GM12878 (cell line): Measurements from ENCODE around the gene EBLN2. TPM values are rescaled to one million over a fixed set of nuclear protein-coding genes. Genes with fewer than 3 reads are reported as not detected.

ENCODE experiments used
- ATAC-seq: fragments of 200-7000 bp; cut with Tn5 transposase; 3 replicates; pipeline ENCODE4 v1.9.1; 2020; ENCODE audit warnings: mild to moderate bottlenecking, moderate library complexity
- BruUV-seq: library from RNA; stranded (reverse); fragments of 400-500 nt; replicated peaks from 2 replicates; lab custom pipeline; 2021; lab: Mats Ljungman, UMichigan
- CTCF ChIA-PET: fragments of 300-600 bp; sonication (Branson Sonifier 250); formaldehyde crosslinking; extraction: SDS; loops from one replicate; lab custom pipeline; 2021; ENCODE audit warnings: inconsistent platforms; lab: Yijun Ruan, JAX
- POLR2A ChIA-PET: fragments of 350-600 bp; formaldehyde crosslinking; extraction: SDS; loops from one replicate; lab custom pipeline; 2021; ENCODE audit warnings: inconsistent platforms; lab: Charles Lee
- RAD21 ChIA-PET: fragments of 300-600 bp; sonication (Branson Sonifier 250); formaldehyde crosslinking; loops from one replicate; lab custom pipeline; 2023; ENCODE audit warnings: antibody characterized with exemption; ENCODE audit not compliant: unreplicated experiment; lab: Charles Lee
- SMC1A ChIA-PET: fragments of 300-600 bp; sonication (Branson Sonifier 250); formaldehyde crosslinking; loops from one replicate; lab custom pipeline; 2023; ENCODE audit not compliant: unreplicated experiment, uncharacterized antibody; lab: Charles Lee
- DNase-seq: peaks from one replicate; pipeline ENCODE4 v3.0.0-alpha.2; 2011; ENCODE audit warnings: low read depth, low spot score
- FAIRE-seq: peaks from 3 replicates; lab custom pipeline; 2011; peaks lifted over from hg19 to GRCh38; lab: Jason Lieb, UNC
- H2AFZ ChIP-seq: 2 replicates; pipeline ENCODE4 v1.6.0; 2011; ENCODE audit warnings: low read depth, low read length, control low read depth; ENCODE audit not compliant: control insufficient read depth
- H3K27ac ChIP-seq: 2 replicates; pipeline ENCODE4 v1.5.1; 2011; ENCODE audit warnings: control low read depth; ENCODE audit not compliant: control insufficient read depth, insufficient read depth
- H3K27me3 ChIP-seq, 2 experiments: replicated peaks in 1 of 2; 2 replicates each; pipeline versions ENCODE4 v1.6.0 to v1.6.1; 2011; ENCODE audit warnings: low read length in 1 of 2; ENCODE audit not compliant: control insufficient read depth in 2 of 2, insufficient read depth in 2 of 2
- H3K36me3 ChIP-seq, 2 experiments: 2 replicates each; pipeline ENCODE4 v1.5.1; 2011; ENCODE audit warnings: low read length in 1 of 2; ENCODE audit not compliant: control insufficient read depth in 2 of 2, insufficient read depth in 2 of 2
- H3K4me1 ChIP-seq: 2 replicates; pipeline ENCODE4 v1.6.1; 2011; ENCODE audit warnings: mild to moderate bottlenecking, low read length, moderate library complexity, mixed read lengths; ENCODE audit not compliant: control insufficient read depth, insufficient read depth
- H3K4me2 ChIP-seq: 2 replicates; pipeline ENCODE4 v1.6.0; 2011; ENCODE audit warnings: control low read depth; ENCODE audit not compliant: control insufficient read depth, insufficient read depth
- H3K4me3 ChIP-seq: fragments of 200-600 bp; sonication (generic); 2 replicates; pipeline ENCODE4 v1.5.1; 2016
- H3K79me2 ChIP-seq: 2 replicates; pipeline ENCODE4 v1.6.0; 2011; ENCODE audit warnings: low read length; ENCODE audit not compliant: control insufficient read depth, insufficient read depth
- H3K9ac ChIP-seq: 2 replicates; pipeline ENCODE4 v1.8.0; 2011; ENCODE audit warnings: low read length, control low read depth, mixed read lengths; ENCODE audit not compliant: control insufficient read depth, insufficient read depth
- H3K9me3 ChIP-seq: replicated peaks from 3 replicates; pipeline ENCODE4 v1.5.1; 2011; ENCODE audit warnings: mild to moderate bottlenecking, low read length; ENCODE audit not compliant: control insufficient read depth, insufficient read depth
- H4K20me1 ChIP-seq: 2 replicates; pipeline ENCODE4 v1.6.0; 2011; ENCODE audit not compliant: control insufficient read depth, insufficient read depth
- BMI1 ChIP-seq: fragments of 450-650 bp; IDR thresholded peaks from 2 replicates; pipeline ENCODE4 v1.6.1; 2016; ENCODE audit warnings: mild to moderate bottlenecking, moderate library complexity, borderline replicate concordance
- CHD1 ChIP-seq: IDR thresholded peaks from 2 replicates; pipeline ENCODE4 v1.6.1; 2012; ENCODE audit warnings: low read depth, low read length, improper control_type of control experiment
- KLF5 ChIP-seq: fragments of 450-650 bp; IDR thresholded peaks from 2 replicates; pipeline ENCODE4 v1.6.1; 2014; ENCODE audit warnings: mild to moderate bottlenecking; ENCODE audit not compliant: partially characterized antibody
- MTA3 ChIP-seq: IDR thresholded peaks from 2 replicates; pipeline ENCODE4 v1.6.1; 2012; ENCODE audit warnings: low read length, inconsistent platforms, borderline replicate concordance
- MYB ChIP-seq: fragments of 150-350 bp; IDR thresholded peaks from 2 replicates; pipeline ENCODE4 v1.6.1; 2014; ENCODE audit warnings: mild to moderate bottlenecking, low read depth, low read length, borderline replicate concordance
- MYC ChIP-seq: IDR thresholded peaks from 2 replicates; pipeline ENCODE4 v1.6.1; 2011; ENCODE audit warnings: mild to moderate bottlenecking, low read length, moderate library complexity, inconsistent platforms; ENCODE audit not compliant: insufficient read depth, insufficient replicate concordance, insufficient read length, severe bottlenecking
- NFYA ChIP-seq: IDR thresholded peaks from 2 replicates; pipeline ENCODE4 v1.6.1; 2011; ENCODE audit warnings: low read depth, mild to moderate bottlenecking, low read length, improper control_type of control experiment, borderline replicate concordance
- NR2C1 ChIP-seq: fragments of 450-650 bp; IDR thresholded peaks from 2 replicates; pipeline ENCODE4 v1.6.1; 2017; ENCODE audit warnings: antibody characterized with exemption, mild to moderate bottlenecking, moderate library complexity
- NR2C2 ChIP-seq: IDR thresholded peaks from 2 replicates; pipeline ENCODE4 v1.6.1; 2011; ENCODE audit warnings: borderline replicate concordance, low read depth; ENCODE audit not compliant: control insufficient read depth, insufficient read length
- PAX8 ChIP-seq: fragments of 450-650 bp; IDR thresholded peaks from 2 replicates; pipeline ENCODE4 v1.6.1; 2017; ENCODE audit warnings: mild to moderate bottlenecking, moderate library complexity
- RELA ChIP-seq: fragments of 450-650 bp; IDR thresholded peaks from 2 replicates; pipeline ENCODE4 v1.8.0; 2014; ENCODE audit warnings: borderline replicate concordance; ENCODE audit not compliant: partially characterized antibody
- STAT1 ChIP-seq: fragments of 450-650 bp; conservative IDR thresholded peaks from 2 replicates; pipeline ENCODE4 v1.6.1; 2014; ENCODE audit warnings: antibody characterized with exemption, mild to moderate bottlenecking
- WGBS: methylation state at CpG from one replicate; pipeline ENCODE4 v1.1.6; 2016; ENCODE audit warnings: low lambda C conversion rate; ENCODE audit not compliant: insufficient replicate concordance, insufficient coverage; ENCODE audit errors: missing lambda C conversion rate; 5-methylcytosine and 5-hydroxymethylcytosine counted together
- in situ Hi-C: fragments of 300-500 bp; cut with MboI; formaldehyde crosslinking; loops from 9 replicates; pipeline ENCODE4 v1.14.3; 2018; ENCODE audit warnings: mixed read lengths
- intact Hi-C: fragments of 100-400 bp; cut with micrococcal nuclease; formaldehyde crosslinking; loops from one replicate; pipeline ENCODE4 v1.14.2; 2022; ENCODE audit not compliant: unreplicated experiment
- polyA plus RNA-seq, 11 experiments: library from polyadenylated mRNA; depleted of rRNA in 4 of 11; unstranded in 6 of 11; stranded (reverse) in 5 of 11; fragments of >200 nt; fragmentation: Nextera tagmentation in 4 of 11; fragmentation: Illumina TruSeq in 1 of 11; extraction: Ambion mirVana in 4 of 11; extraction: Trizol in 1 of 11; gene quantifications; 1 replicate in 1 of 11; 2 replicates in 10 of 11; pipeline versions ENCODE4 v1.2.1 to v1.2.3, GENCODE V29; 2011 to 2016; ENCODE audit warnings: inconsistent platforms in 2 of 11, missing spikeins in 2 of 11, low read depth in 1 of 11
- total RNA-seq, 4 experiments: library from RNA; depleted of rRNA in 3 of 4; stranded (reverse); fragments of >200 nt in 3 of 4; fragmentation: Illumina TruSeq in 1 of 4; extraction: Trizol in 1 of 4; gene quantifications; 2 replicates each; pipeline versions ENCODE4 v1.2.1 to v1.2.3, GENCODE V29; 2013 to 2021
- TF ChIP-seq, protein P1 (sequence below), 3 experiments: IDR thresholded peaks in 2 of 3; conservative IDR thresholded peaks in 1 of 3; 2 replicates each; pipeline ENCODE4 v1.5.1; 2011; ENCODE audit warnings: low read depth in 3 of 3, low read length in 3 of 3, mild to moderate bottlenecking in 3 of 3, control low read depth in 2 of 3, moderate library complexity in 2 of 3, inconsistent platforms in 1 of 3, mixed read lengths in 1 of 3; ENCODE audit not compliant: control insufficient read depth in 2 of 3, insufficient read depth in 1 of 3; ENCODE audit errors: extremely low read depth in 1 of 3
- TF ChIP-seq, protein P2 (sequence below): fragments of 450-650 bp; IDR thresholded peaks from 2 replicates; pipeline ENCODE4 v1.6.1; 2017; ENCODE audit warnings: mild to moderate bottlenecking
- TF ChIP-seq, protein P3 (sequence below): fragments of 150-350 bp; IDR thresholded peaks from 2 replicates; pipeline ENCODE4 v1.6.1; 2016; ENCODE audit warnings: low read depth, low read length

EBLN2 gene
- total and polyA plus RNA-seq, 10 of the 15 experiments (the other 5 are each of a cell fraction or from before 2014, with no cell fraction given), result 0.84 to 6.8 (median 3.6) TPM

DNA sequence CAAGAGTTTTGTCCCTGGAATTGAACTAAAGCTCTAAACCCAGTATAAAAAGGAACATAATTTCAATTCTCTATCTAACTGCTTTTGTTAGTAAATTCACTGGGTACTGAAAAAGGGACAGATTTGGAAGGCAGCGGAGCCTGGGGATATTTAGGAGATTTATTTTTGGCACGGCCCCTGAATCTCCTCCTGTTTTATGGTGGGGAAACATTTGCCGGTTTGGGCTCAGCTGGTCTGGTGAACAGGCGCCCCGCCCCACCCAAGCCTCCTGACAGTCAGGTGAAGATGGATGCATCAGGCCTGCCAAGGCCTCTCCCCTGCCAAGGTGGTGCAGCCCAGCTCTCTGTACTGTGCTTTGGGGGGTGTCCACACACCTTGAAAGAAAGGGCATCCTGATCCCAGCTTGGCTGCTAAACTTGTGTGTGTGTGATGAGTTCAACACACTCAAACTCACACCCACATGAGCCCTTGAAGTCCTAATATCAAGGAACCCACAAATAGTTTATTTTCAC lies 46.3 kb downstream of the EBLN2 start:
- 40% methylated on average over 5 of the region's 5 CpGs for WGBS
- RAD21 ChIA-PET, result no interaction called here
- no peak overlapping the region for H2AFZ ChIP-seq
- intact Hi-C loops, result no loop called here
- POLR2A ChIA-PET, result no interaction called here
- H3K27me3 ChIP-seq, result no peaks in the 10 kb centered on the region; a peak in 1 of 4 replicates
- no peaks in the 10 kb centered on the region for H3K9me3 ChIP-seq
- H4K20me1 ChIP-seq, result no peaks in the 10 kb centered on the region
- CTCF ChIA-PET, result interaction anchor here (0.6 to 1.0 kb wide), 3 partner anchors 61 to 477 kb away, joined by 3 to 5 read pairs (median 3); no protein-coding TSS in a partner anchor
- no peak overlapping the region for H3K27ac ChIP-seq
- H3K4me3 ChIP-seq, result no peak overlapping the region
- FAIRE-seq (no peak), ATAC-seq (no peak), DNase-seq (no peak)
- SMC1A ChIA-PET, result interaction anchor here (0.9 kb wide), 1 partner anchor 400 kb away, joined by 3 read pairs; no protein-coding TSS in a partner anchor
- H3K79me2 ChIP-seq, result no peaks in the 10 kb centered on the region
- H3K36me3 ChIP-seq, result no peaks in the 10 kb centered on the region
- no peak overlapping the region for H3K4me2 ChIP-seq
- H3K4me1 ChIP-seq, result no peaks in the 10 kb centered on the region
- BruUV-seq, result no TSS peak
- no peak overlapping the region for H3K9ac ChIP-seq
- in situ Hi-C loops, result no loop called here
- TF ChIP-seq NR2C2 (no peak), MYC (no peak), MTA3 (no peak), STAT1 (no peak), BMI1 (no peak), NFYA (no peak), KLF5 (no peak), MYB (no peak), PAX8 (no peak), CHD1 (no peak), NR2C1 (no peak), RELA (no peak)
- TF ChIP-seq, protein P1, sequence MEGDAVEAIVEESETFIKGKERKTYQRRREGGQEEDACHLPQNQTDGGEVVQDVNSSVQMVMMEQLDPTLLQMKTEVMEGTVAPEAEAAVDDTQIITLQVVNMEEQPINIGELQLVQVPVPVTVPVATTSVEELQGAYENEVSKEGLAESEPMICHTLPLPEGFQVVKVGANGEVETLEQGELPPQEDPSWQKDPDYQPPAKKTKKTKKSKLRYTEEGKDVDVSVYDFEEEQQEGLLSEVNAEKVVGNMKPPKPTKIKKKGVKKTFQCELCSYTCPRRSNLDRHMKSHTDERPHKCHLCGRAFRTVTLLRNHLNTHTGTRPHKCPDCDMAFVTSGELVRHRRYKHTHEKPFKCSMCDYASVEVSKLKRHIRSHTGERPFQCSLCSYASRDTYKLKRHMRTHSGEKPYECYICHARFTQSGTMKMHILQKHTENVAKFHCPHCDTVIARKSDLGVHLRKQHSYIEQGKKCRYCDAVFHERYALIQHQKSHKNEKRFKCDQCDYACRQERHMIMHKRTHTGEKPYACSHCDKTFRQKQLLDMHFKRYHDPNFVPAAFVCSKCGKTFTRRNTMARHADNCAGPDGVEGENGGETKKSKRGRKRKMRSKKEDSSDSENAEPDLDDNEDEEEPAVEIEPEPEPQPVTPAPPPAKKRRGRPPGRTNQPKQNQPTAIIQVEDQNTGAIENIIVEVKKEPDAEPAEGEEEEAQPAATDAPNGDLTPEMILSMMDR (IDR thresholded peaks at IDR 0.05 in 2 of 3, conservative IDR thresholded peaks at IDR 0.05 in 1 of 3; ENCODE audit: control insufficient read depth in 2 of 3, extremely low read depth in 1 of 3, insufficient read depth in 1 of 3, low read depth in 3 of 3, low read length in 3 of 3), result no peak
- TF ChIP-seq, protein P2, sequence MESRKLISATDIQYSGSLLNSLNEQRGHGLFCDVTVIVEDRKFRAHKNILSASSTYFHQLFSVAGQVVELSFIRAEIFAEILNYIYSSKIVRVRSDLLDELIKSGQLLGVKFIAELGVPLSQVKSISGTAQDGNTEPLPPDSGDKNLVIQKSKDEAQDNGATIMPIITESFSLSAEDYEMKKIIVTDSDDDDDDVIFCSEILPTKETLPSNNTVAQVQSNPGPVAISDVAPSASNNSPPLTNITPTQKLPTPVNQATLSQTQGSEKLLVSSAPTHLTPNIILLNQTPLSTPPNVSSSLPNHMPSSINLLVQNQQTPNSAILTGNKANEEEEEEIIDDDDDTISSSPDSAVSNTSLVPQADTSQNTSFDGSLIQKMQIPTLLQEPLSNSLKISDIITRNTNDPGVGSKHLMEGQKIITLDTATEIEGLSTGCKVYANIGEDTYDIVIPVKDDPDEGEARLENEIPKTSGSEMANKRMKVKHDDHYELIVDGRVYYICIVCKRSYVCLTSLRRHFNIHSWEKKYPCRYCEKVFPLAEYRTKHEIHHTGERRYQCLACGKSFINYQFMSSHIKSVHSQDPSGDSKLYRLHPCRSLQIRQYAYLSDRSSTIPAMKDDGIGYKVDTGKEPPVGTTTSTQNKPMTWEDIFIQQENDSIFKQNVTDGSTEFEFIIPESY, result no peak
- TF ChIP-seq, protein P3, sequence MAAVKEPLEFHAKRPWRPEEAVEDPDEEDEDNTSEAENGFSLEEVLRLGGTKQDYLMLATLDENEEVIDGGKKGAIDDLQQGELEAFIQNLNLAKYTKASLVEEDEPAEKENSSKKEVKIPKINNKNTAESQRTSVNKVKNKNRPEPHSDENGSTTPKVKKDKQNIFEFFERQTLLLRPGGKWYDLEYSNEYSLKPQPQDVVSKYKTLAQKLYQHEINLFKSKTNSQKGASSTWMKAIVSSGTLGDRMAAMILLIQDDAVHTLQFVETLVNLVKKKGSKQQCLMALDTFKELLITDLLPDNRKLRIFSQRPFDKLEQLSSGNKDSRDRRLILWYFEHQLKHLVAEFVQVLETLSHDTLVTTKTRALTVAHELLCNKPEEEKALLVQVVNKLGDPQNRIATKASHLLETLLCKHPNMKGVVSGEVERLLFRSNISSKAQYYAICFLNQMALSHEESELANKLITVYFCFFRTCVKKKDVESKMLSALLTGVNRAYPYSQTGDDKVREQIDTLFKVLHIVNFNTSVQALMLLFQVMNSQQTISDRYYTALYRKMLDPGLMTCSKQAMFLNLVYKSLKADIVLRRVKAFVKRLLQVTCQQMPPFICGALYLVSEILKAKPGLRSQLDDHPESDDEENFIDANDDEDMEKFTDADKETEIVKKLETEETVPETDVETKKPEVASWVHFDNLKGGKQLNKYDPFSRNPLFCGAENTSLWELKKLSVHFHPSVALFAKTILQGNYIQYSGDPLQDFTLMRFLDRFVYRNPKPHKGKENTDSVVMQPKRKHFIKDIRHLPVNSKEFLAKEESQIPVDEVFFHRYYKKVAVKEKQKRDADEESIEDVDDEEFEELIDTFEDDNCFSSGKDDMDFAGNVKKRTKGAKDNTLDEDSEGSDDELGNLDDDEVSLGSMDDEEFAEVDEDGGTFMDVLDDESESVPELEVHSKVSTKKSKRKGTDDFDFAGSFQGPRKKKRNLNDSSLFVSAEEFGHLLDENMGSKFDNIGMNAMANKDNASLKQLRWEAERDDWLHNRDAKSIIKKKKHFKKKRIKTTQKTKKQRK, result no peak
